Ovary (tissue), 3 donors: ENCODE data around the gene KRTAP5-3.

Experiments
- POLR2A ChIP-seq: fragments of 450-650 bp; IDR thresholded peaks from one replicate; pipeline ENCODE4 v1.6.1; 2017; ENCODE audit warnings: antibody characterized with exemption, mild to moderate bottlenecking, moderate library complexity
- TF ChIP-seq, protein P1 (sequence below), 3 donors: fragments of 450-650 bp in 2 of 3; fragments of 200-600 bp in 1 of 3; IDR thresholded peaks; one replicate each; pipeline versions ENCODE4 v1.5.1 to v1.8.0; 2016 to 2022; ENCODE audit warnings: antibody characterized with exemption in 3 of 3, mild to moderate bottlenecking in 1 of 3
- donor health status: DM: no; HTN: no; CAD: no.

DNA sequence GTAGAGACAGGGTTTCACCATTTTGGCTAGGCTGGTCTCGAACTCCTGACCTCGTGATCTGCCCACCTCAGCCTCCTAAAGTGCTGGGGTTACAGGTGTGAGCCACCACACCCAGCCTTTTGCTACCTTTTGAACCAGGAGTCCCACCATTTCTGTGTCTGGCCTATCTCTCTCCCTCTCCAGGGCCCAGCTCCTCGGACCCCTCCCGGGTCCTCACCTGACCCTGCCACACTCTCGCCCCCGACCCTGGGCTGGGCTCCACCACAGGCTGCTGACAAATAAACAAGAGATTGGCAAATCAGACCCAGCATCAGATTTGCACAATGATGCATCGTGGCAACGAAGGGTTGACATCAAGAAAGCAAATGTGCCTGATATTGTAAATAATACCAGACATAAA lies 30.1 kb upstream of the KRTAP5-3 start:
- TF ChIP-seq, protein P1, sequence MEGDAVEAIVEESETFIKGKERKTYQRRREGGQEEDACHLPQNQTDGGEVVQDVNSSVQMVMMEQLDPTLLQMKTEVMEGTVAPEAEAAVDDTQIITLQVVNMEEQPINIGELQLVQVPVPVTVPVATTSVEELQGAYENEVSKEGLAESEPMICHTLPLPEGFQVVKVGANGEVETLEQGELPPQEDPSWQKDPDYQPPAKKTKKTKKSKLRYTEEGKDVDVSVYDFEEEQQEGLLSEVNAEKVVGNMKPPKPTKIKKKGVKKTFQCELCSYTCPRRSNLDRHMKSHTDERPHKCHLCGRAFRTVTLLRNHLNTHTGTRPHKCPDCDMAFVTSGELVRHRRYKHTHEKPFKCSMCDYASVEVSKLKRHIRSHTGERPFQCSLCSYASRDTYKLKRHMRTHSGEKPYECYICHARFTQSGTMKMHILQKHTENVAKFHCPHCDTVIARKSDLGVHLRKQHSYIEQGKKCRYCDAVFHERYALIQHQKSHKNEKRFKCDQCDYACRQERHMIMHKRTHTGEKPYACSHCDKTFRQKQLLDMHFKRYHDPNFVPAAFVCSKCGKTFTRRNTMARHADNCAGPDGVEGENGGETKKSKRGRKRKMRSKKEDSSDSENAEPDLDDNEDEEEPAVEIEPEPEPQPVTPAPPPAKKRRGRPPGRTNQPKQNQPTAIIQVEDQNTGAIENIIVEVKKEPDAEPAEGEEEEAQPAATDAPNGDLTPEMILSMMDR (IDR thresholded peaks at IDR 0.05) = no peak
- no peak for TF ChIP-seq POLR2A
